Gastroesophageal sphincter (tissue), 3 donors: ENCODE measurements around the gene RLN3.

ENCODE experiments used
- CTCF ChIP-seq, 4 experiments: fragments of 200-600 bp in 2 of 4; fragments of 450-650 bp in 2 of 4; sonication (generic) in 1 of 4; IDR thresholded peaks; one replicate each; pipeline ENCODE4 v1.5.1; 2017 to 2019; ENCODE audit warnings: antibody characterized with exemption in 4 of 4, mild to moderate bottlenecking in 2 of 4, moderate library complexity in 2 of 4
- POLR2A ChIP-seq, 2 donors: fragments of 450-650 bp; IDR thresholded peaks; one replicate each; pipeline ENCODE4 v1.6.1; 2017; ENCODE audit warnings: antibody characterized with exemption in 2 of 2, mild to moderate bottlenecking in 2 of 2, moderate library complexity in 1 of 2
- POLR2AphosphoS5 ChIP-seq: sonication (generic); formaldehyde crosslinking; IDR thresholded peaks from one replicate; pipeline ENCODE4 v1.6.1; 2017; ENCODE audit warnings: antibody characterized with exemption

- TF ChIP-seq CTCF (IDR thresholded peaks at IDR 0.05) (no peak), POLR2AphosphoS5 (no peak), POLR2A (IDR thresholded peaks at IDR 0.05) (no peak)
These were observed 31.8 kb downstream of the RLN3 start for GRCh38 chr19:14059652-14060155.
